A673 (cell line): Measurements from ENCODE around the gene F2R. TPM values are rescaled to one million over a fixed set of nuclear protein-coding genes. Genes with fewer than 3 reads are reported as not detected.
"Not testable (repeated sequence)": the region's sequence is repeated elsewhere in the genome, so short reads cannot be mapped to it uniquely, and the experiment has no call there.

ENCODE experiments used
- BruUV-seq: library from RNA; stranded (reverse); fragments of 400-500 nt; replicated peaks from 2 replicates; lab custom pipeline; 2021; lab: Mats Ljungman, UMichigan
- CTCF ChIA-PET: fragments of 300-600 bp; sonication (Branson Sonifier 250); formaldehyde crosslinking; loops from one replicate; lab custom pipeline; 2022; ENCODE audit warnings: antibody characterized with exemption; lab: Charles Lee
- POLR2A ChIA-PET: fragments of 300-600 bp; sonication (Branson Sonifier 250); formaldehyde crosslinking; loops from one replicate; lab custom pipeline; 2022; ENCODE audit warnings: antibody characterized with exemption; ENCODE audit not compliant: low non-redundant PET; lab: Charles Lee
- DNase-seq: peaks from one replicate; pipeline ENCODE4 v3.0.0-alpha.2; 2015; ENCODE audit warnings: low spot score
- H3K27ac ChIP-seq: fragments of 200-600 bp; sonication (generic); 2 replicates; pipeline ENCODE4 v1.5.1; 2016; ENCODE audit warnings: mixed run types, low read depth, mild to moderate bottlenecking, mixed read lengths, antibody characterized with exemption, low read length; ENCODE audit not compliant: poor library complexity, severe bottlenecking
- H3K27me3 ChIP-seq: fragments of 200-600 bp; sonication (generic); replicated peaks from 2 replicates; pipeline ENCODE4 v1.6.1; 2017; ENCODE audit warnings: mixed run types, low read depth, mild to moderate bottlenecking, mixed read lengths, antibody characterized with exemption, low read length; ENCODE audit not compliant: insufficient read depth, poor library complexity
- H3K36me3 ChIP-seq: fragments of 200-600 bp; sonication (generic); 2 replicates; pipeline ENCODE4 v1.6.1; 2016; ENCODE audit warnings: mixed run types, mild to moderate bottlenecking, mixed read lengths, antibody characterized with exemption, low read length; ENCODE audit not compliant: insufficient read depth, poor library complexity, severe bottlenecking
- H3K4me1 ChIP-seq: fragments of 200-600 bp; sonication (generic); 2 replicates; pipeline ENCODE4 v1.6.1; 2017; ENCODE audit warnings: mixed run types, mild to moderate bottlenecking, mixed read lengths, antibody characterized with exemption, low read length; ENCODE audit not compliant: insufficient read depth, poor library complexity, severe bottlenecking
- H3K4me3 ChIP-seq: fragments of 200-600 bp; sonication (generic); 2 replicates; pipeline ENCODE4 v1.5.1; 2016; ENCODE audit warnings: low read depth, mixed run types, mild to moderate bottlenecking, mixed read lengths, low read length; ENCODE audit not compliant: poor library complexity, severe bottlenecking
- H3K9me3 ChIP-seq: fragments of 200-600 bp; sonication (generic); 2 replicates; pipeline ENCODE4 v1.6.1; 2016; ENCODE audit warnings: mixed run types, low read depth, mild to moderate bottlenecking, mixed read lengths, antibody characterized with exemption, low read length; ENCODE audit not compliant: poor library complexity, severe bottlenecking
- CTCF ChIP-seq: fragments of 300-800, 200-600 bp; sonication (generic); conservative IDR thresholded peaks from 2 replicates; pipeline ENCODE4 v1.5.1; 2017; ENCODE audit warnings: low read depth, mild to moderate bottlenecking, antibody characterized with exemption, low read length, moderate library complexity, mixed read lengths
- EZH2 ChIP-seq: fragments of 200-600 bp; sonication (generic); IDR thresholded peaks from 2 replicates; pipeline ENCODE4 v1.6.1; 2017; ENCODE audit warnings: borderline replicate concordance, low read depth, mild to moderate bottlenecking, mixed read lengths, antibody characterized with exemption, low read length; ENCODE audit not compliant: poor library complexity, severe bottlenecking
- intact Hi-C: fragments of 100-400 bp; cut with micrococcal nuclease; formaldehyde crosslinking; loops from one replicate; pipeline ENCODE4 v1.10.0; 2022; ENCODE audit not compliant: unreplicated experiment
- total RNA-seq: library from RNA; stranded (reverse); gene quantifications from 2 replicates; pipeline ENCODE4 v1.2.3, GENCODE V29; 2021

F2R gene
- total RNA-seq, 1 experiment from 2014 or later, result 83.3 TPM

GRCh38 chr5:76754668-76755078 lies 38.7 kb downstream of the F2R start:
- TF ChIP-seq EZH2 (no peak), CTCF (no peak)
- H3K27me3 ChIP-seq, result no peaks in the 10 kb centered on the region
- H3K4me3 ChIP-seq, result no peak overlapping the region
- ChIA-PET CTCF (no interaction called here), POLR2A (no interaction called here)
- intact Hi-C loops, result no loop called here
- DNase-seq, result no peak
- BruUV-seq, result no TSS peak
- no peaks in the 10 kb centered on the region for H3K4me1 ChIP-seq
- H3K36me3 ChIP-seq, result no peaks in the 10 kb centered on the region
- no peaks in the 10 kb centered on the region for H3K9me3 ChIP-seq
- H3K27ac ChIP-seq, result no peak overlapping the region

- DNase-seq, result no peak
- no peak overlapping the region for H3K4me3 ChIP-seq
- no TSS peak for BruUV-seq
- H3K27me3 ChIP-seq, result no peaks in the 10 kb centered on the region
- ChIA-PET POLR2A (no interaction called here), CTCF (no interaction called here)
- no peak for TF ChIP-seq CTCF
- no peak for TF ChIP-seq EZH2
- H3K36me3 ChIP-seq, result no peaks in the 10 kb centered on the region
- H3K27ac ChIP-seq, result no peak overlapping the region
- no peaks in the 10 kb centered on the region for H3K9me3 ChIP-seq
- H3K4me1 ChIP-seq, result no peaks in the 10 kb centered on the region
- intact Hi-C loops, result no loop called here
These were observed 40.1 kb downstream of the F2R start for GRCh38 chr5:76755779-76756637.

GRCh38 chr5:76757049-76757448 lies 41.1 kb downstream of the F2R start:
- Histone ChIP-seq H3K27ac (no peak overlapping the region), H3K36me3 (no peaks in the 10 kb centered on the region), H3K27me3 (no peaks in the 10 kb centered on the region), H3K9me3 (no peaks in the 10 kb centered on the region), H3K4me1 (no peaks in the 10 kb centered on the region), H3K4me3 (no peak overlapping the region)
- intact Hi-C loops, result no loop called here
- TF ChIP-seq CTCF (no peak), EZH2 (no peak)
- ChIA-PET POLR2A (no interaction called here), CTCF (no interaction called here)
- DNase-seq, result no peak
- no TSS peak for BruUV-seq

- H3K27me3 ChIP-seq, H3K27ac ChIP-seq, BruUV-seq, DNase-seq, H3K36me3 ChIP-seq, POLR2A ChIA-PET, H3K9me3 ChIP-seq, intact Hi-C loops, H3K4me3 ChIP-seq, H3K4me1 ChIP-seq, CTCF ChIA-PET: not testable (repeated sequence)
These were observed 45.2 kb downstream of the F2R start for GRCh38 chr5:76761118-76761517.
